H1 (cell line): ENCODE data around the gene OSTN.

ENCODE experiments used
- ATF2 ChIP-seq: IDR thresholded peaks from 2 replicates; pipeline ENCODE4 v1.6.1; 2012; ENCODE audit warnings: low read length, inconsistent platforms
- EP300 ChIP-seq, 2 experiments: IDR thresholded peaks; 1 replicate in 1 of 2; 2 replicates in 1 of 2; pipeline ENCODE4 v1.6.1; 2011 to 2012; ENCODE audit warnings: low read depth in 2 of 2, low read length in 2 of 2, mild to moderate bottlenecking in 2 of 2, borderline replicate concordance in 1 of 2, inconsistent platforms in 1 of 2, moderate library complexity in 1 of 2
- EZH2 ChIP-seq: fragments of 200-600 bp; sonication (generic); IDR thresholded peaks from 2 replicates; pipeline ENCODE4 v1.7.1; 2012; ENCODE audit warnings: low read depth, mild to moderate bottlenecking, moderate library complexity, low read length, inconsistent platforms; ENCODE audit not compliant: severe bottlenecking
- HDAC6 ChIP-seq: IDR thresholded peaks from one replicate; pipeline ENCODE4 v1.7.1; 2012; ENCODE audit warnings: low read depth, mild to moderate bottlenecking, inconsistent platforms, low read length, moderate library complexity
- PHF8 ChIP-seq: fragments of 200-600 bp; sonication (generic); conservative IDR thresholded peaks from 2 replicates; pipeline ENCODE4 v1.7.1; 2012; ENCODE audit warnings: low read depth, mild to moderate bottlenecking, inconsistent platforms, low read length, moderate library complexity
- POLR2A ChIP-seq, 2 experiments: IDR thresholded peaks; 1 replicate in 1 of 2; 2 replicates in 1 of 2; pipeline ENCODE4 v1.6.1; 2011; ENCODE audit warnings: low read depth in 2 of 2, low read length in 2 of 2, mild to moderate bottlenecking in 2 of 2; ENCODE audit errors: control extremely low read depth in 1 of 2
- POLR2AphosphoS5 ChIP-seq: IDR thresholded peaks from 2 replicates; pipeline ENCODE4 v1.6.1; 2011; ENCODE audit warnings: low read depth, low read length
- RNF2 ChIP-seq: fragments of 200-900, 300-1000 bp; sonication (generic); IDR thresholded peaks from 2 replicates; pipeline ENCODE4 v1.7.1; 2016; ENCODE audit warnings: borderline replicate concordance, low read depth, mild to moderate bottlenecking, antibody characterized with exemption, low read length; ENCODE audit not compliant: poor library complexity, severe bottlenecking; ENCODE audit errors: missing control alignments
- TAF1 ChIP-seq: IDR thresholded peaks from 2 replicates; pipeline ENCODE4 v1.6.1; 2011; ENCODE audit warnings: mild to moderate bottlenecking, low read depth, low read length
- TBP ChIP-seq: IDR thresholded peaks from 2 replicates; pipeline ENCODE4 v1.6.1; 2011; ENCODE audit warnings: low read depth, low read length, improper control_type of control experiment
- TF ChIP-seq, protein P1 (sequence below), 3 experiments: IDR thresholded peaks; 1 replicate in 2 of 3; 2 replicates in 1 of 3; pipeline versions ENCODE4 v1.5.1 to v1.6.1; 2011; ENCODE audit warnings: low read length in 3 of 3, mild to moderate bottlenecking in 3 of 3, inconsistent platforms in 2 of 3, low read depth in 1 of 3, moderate library complexity in 1 of 3; ENCODE audit not compliant: insufficient read depth in 1 of 3; ENCODE audit errors: control extremely low read depth in 1 of 3
- TF ChIP-seq, protein P2 (sequence below): IDR thresholded peaks from 2 replicates; pipeline ENCODE4 v1.6.1; 2012; ENCODE audit warnings: inconsistent platforms

DNA sequence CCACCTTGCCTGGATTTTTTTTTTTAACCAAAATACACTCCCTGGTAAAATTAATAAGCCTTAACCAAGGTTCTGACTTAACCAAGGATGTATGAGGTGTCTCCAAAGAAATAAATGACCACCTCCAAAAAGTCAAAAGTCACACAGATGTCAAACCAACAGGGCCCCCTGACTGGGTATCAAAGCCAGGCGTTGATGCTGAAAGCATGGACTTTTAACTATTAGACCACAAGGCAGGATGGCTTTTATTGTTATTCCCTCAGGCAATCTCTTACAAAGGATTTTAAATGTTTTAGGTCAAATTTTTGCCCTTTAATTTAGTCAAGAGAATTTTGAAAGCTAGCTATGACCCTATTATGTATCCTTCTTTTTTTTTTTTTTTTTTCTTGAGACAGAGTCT is 60.4 kb downstream of the OSTN start:
- TF ChIP-seq, protein P1, sequence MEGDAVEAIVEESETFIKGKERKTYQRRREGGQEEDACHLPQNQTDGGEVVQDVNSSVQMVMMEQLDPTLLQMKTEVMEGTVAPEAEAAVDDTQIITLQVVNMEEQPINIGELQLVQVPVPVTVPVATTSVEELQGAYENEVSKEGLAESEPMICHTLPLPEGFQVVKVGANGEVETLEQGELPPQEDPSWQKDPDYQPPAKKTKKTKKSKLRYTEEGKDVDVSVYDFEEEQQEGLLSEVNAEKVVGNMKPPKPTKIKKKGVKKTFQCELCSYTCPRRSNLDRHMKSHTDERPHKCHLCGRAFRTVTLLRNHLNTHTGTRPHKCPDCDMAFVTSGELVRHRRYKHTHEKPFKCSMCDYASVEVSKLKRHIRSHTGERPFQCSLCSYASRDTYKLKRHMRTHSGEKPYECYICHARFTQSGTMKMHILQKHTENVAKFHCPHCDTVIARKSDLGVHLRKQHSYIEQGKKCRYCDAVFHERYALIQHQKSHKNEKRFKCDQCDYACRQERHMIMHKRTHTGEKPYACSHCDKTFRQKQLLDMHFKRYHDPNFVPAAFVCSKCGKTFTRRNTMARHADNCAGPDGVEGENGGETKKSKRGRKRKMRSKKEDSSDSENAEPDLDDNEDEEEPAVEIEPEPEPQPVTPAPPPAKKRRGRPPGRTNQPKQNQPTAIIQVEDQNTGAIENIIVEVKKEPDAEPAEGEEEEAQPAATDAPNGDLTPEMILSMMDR (IDR thresholded peaks at IDR 0.05; ENCODE audit: control extremely low read depth in 1 of 3, insufficient read depth in 1 of 3, low read depth in 1 of 3, low read length in 3 of 3), result no peak
- TF ChIP-seq TAF1 (no peak), ATF2 (no peak), POLR2AphosphoS5 (no peak), EP300 (IDR thresholded peaks at IDR 0.05; ENCODE audit: borderline replicate concordance in 1 of 2, low read depth in 2 of 2, low read length in 2 of 2) (no peak), PHF8 (no peak), POLR2A (IDR thresholded peaks at IDR 0.05; ENCODE audit: control extremely low read depth in 1 of 2, low read depth in 2 of 2, low read length in 2 of 2) (no peak), HDAC6 (no peak), TBP (no peak), EZH2 (no peak), RNF2 (no peak)
- TF ChIP-seq, protein P2, sequence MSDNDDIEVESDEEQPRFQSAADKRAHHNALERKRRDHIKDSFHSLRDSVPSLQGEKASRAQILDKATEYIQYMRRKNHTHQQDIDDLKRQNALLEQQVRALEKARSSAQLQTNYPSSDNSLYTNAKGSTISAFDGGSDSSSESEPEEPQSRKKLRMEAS, result no peak
